Left colon (tissue), 2 donors: Measurements from ENCODE around the gene PPP1CA. TPM values are rescaled to one million over a fixed set of nuclear protein-coding genes. Genes with fewer than 3 reads are reported as not detected.

Source experiments
- ATAC-seq: fragments of 200-7000 bp; cut with Tn5 transposase; one replicate; pipeline ENCODE4 v1.9.1; 2020; ENCODE audit warnings: mild to moderate bottlenecking, moderate library complexity
- DNase-seq, 2 donors: peaks; one replicate each; pipeline ENCODE4 v3.0.0-alpha.2; 2020
- intact Hi-C, 2 donors: fragments of 100-400 bp; cut with DNase I in 1 of 2; cut with micrococcal nuclease in 1 of 2; formaldehyde crosslinking; loops; one replicate each; pipeline versions ENCODE4 v1.11.2 to v1.14.0; 2022; cut with DNase I, micrococcal nuclease
- total RNA-seq, 2 donors: library from RNA; stranded (reverse); fragmentation: NEBNext Ultra II Directional; extraction: Animal tissue kit (Norgen Biotek cat#: 25700); gene quantifications; one replicate each; pipeline ENCODE4 v1.2.1, GENCODE V29; 2021
- donor health status: DM: no; HTN: no; CAD: no.
- donor health status: DM: yes; HTN: yes; CAD: no.

Gene PPP1CA
- total RNA-seq, 2 donors from 2014 or later, result 214 to 243 TPM

GRCh38 chr11:67420646-67421429, 19.2 kb upstream of the PPP1CA start:
- intact Hi-C loops, result no loop called here
- ATAC-seq (peak; percentile 92), DNase-seq (peak; percentile 96 to 99)

GRCh38 chr11:67420147-67420645, 18.5 kb upstream of the PPP1CA start:
- intact Hi-C loops, result no loop called here
- ATAC-seq, result no peak
- DNase-seq, result no peak

DNA sequence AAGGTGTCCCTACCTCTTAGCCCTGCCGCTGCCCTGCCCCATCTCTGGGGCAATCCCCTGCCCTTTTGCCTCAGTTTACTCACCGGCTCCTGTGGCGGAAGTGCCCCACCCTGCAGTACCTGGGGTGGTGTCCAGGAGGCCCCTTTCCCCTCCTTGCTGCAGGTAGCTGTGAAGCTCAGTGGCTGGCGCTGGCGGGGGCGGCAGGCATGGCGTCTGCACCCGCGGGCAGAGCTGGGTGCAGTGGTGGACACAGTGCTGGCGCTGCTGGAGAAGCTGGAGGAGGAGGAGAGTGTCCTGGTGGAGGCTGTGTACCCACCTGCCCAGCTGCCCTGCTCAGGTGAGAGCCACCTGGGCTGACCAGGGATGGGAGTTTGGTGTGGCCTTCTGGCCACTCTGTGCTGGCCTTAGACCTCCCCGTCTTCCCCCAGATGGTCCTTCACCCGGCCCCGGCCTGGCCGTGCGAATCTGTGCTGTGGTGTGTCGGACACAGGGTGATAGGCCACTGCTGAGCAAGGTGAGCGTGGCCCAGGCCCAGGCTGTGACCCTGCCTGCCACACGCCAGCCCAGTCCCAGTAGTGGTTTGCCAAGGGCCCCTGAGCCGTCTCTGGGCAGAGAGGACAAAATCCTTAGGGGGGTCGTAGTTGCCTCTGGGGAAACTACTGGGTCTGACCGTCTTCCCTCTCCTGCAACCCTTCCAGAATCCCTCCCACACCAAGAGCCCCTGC, 17.8 kb upstream of the PPP1CA start:
- ATAC-seq (no peak), DNase-seq (no peak)
- intact Hi-C loops, result no loop called here

- no peak for DNase-seq
- intact Hi-C loops, result no loop called here
- ATAC-seq, result no peak
Observed at GRCh38 chr11:67418476-67419281, 17.0 kb upstream of the PPP1CA start.

DNA sequence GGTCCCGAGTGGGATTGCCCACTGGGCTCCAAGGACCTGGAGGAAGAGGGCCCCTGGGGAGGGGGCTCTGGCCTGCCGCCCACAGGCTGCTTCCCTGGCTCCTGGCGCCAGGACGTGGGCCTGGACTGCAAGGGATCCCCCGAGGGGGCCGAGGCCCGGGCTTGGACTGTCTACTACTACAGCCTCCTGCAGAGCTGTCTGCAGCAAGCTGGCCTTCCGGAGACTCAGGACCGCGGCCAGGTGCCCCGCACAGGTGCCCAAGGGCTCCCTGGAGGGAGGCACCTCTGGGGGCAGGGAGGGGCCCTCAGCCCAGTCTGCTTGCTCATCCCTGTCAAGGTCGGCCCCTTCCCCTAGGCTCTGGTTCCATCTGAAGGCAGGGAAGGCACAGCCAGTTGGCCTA, 15.8 kb upstream of the PPP1CA start:
- intact Hi-C loops, result no loop called here
- DNase-seq (no peak), ATAC-seq (no peak)

- intact Hi-C loops, result no loop called here
- ATAC-seq (peak; percentile 0), DNase-seq (peak in 1 of 2 donors; percentile 70)
Observed at GRCh38 chr11:67416416-67417335, 15.0 kb upstream of the PPP1CA start.

DNA sequence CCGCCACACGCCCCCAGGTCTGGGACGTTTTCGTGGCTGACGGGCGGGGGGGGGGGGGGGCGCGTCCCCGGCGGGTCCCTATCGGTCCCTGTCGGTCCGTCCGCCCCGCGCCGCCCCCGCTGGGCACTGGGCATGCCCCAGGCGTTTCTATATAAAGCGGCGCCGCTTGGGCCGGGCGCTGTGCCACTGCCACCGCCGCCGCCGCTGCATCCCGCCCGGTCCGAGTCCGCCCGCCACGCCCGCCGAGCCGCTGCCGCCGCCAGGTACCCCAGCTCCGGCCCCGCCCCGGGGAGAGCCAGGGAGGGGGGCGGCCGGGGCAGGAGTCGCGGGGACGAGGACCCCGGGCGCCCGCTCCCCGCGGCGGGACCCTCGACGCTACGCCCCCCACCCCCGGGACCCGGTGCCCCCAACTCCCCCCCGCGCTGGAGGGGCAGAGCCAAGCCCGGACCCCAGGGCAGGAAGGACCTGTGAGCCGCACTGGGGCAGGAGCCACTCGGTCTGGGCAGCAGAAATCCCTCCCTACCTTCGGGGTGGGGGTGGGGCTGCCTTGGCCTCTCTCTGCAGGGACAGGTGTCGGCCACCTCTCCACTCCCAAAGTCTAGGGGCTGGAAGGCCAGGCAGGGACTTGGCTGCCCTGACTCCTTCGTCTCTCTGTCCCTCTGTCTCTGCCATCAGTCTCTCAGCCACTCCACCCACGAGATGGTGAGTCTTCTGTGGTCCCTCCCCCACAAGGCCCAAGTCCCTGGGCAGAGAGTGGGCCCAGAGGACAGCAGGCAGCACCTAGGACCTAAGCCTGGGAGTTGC, 14.0 kb upstream of the PPP1CA start, which contains the start of gene CARNS1:
CARNS1 (plus strand) TSS at position 178 of the 804 bp plus-strand sequence; CDS start at position 700, 522 bp downstream.
- intact Hi-C loops, result no loop called here
- ATAC-seq (peak; percentile 69), DNase-seq (peak in 1 of 2 donors; percentile 76)

GRCh38 chr11:67413266-67413849, 11.7 kb upstream of the PPP1CA start:
- no peak for ATAC-seq
- DNase-seq, result no peak
- intact Hi-C loops, result no loop called here

DNA sequence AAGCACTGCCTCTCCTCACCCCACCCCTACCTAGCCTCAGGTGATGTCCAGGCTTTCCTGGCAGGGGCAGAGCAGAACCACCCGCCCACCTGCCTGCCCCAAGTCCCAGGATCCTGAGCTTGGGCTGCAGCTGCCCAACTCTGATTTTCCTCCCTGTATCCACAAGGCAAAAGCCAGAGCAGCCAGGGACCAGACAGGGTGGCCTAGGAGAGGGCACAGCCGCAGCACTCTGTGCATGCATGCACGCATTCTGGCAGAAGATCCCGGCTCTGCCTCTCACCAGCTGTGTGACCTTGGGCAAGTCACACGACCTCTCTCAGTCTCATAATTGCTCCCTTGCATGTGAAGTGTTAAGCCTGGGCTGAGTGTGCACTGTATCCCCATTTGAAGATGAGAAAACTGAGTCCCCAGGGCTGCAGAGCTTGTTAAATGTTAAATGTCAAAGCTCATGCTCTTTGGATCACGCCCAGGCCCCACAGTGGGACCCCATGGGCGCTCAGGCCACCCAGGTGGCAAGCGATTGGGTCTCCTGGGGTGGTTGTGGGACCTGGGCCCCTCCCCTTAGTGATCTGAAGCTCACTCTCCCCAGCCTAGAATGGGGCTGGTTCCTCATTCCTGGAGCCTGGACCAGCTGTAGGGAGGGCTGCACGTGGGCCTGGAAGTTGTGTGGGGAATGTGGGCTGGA, 11.0 kb upstream of the PPP1CA start:
- no peak for DNase-seq
- intact Hi-C loops, result no loop called here
- ATAC-seq, result no peak

- intact Hi-C loops, result no loop called here
- no peak for DNase-seq
- ATAC-seq, result no peak
Observed at GRCh38 chr11:67411785-67412152, 10.1 kb upstream of the PPP1CA start.

GRCh38 chr11:67410984-67411784, 9.5 kb upstream of the PPP1CA start:
- intact Hi-C loops, result no loop called here

GRCh38 chr11:67410369-67410831, 8.7 kb upstream of the PPP1CA start:
- DNase-seq, result no peak
- ATAC-seq, result no peak
- intact Hi-C loops, result no loop called here

More at GRCh38 chr11:67410984-67411784, 9.5 kb upstream of the PPP1CA start:
- DNase-seq (no peak), ATAC-seq (no peak)

GRCh38 chr11:67409781-67410368, 8.2 kb upstream of the PPP1CA start:
- ATAC-seq, result peak; percentile 78
- intact Hi-C loops, result no loop called here
- peak; percentile 76 to 77 for DNase-seq

DNA sequence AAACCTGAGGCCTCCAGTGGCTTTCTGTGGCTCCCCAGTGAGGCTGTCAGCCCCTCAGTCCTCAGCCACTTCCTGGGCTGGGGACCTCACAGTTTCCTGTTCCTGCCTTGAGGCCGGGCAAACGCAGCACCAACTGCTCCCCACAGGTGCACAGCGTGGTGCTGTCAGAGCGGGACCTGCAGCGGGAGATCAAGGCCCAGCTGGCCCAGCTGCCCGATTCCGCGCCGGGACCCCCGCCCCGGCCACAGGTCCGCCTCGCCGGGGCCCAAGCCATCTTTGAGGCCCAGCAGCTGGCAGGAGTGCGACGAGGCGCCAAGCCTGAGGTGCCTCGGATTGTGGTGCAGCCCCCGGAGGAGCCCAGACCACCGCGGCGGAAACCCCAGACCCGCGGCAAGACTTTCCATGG, 7.6 kb upstream of the PPP1CA start:
- DNase-seq, result peak in 1 of 2 donors; percentile 61
- ATAC-seq, result no peak
- intact Hi-C loops, result no loop called here
